Measurements from ENCODE around the gene NAT16. TPM values are rescaled to one million over a fixed set of nuclear protein-coding genes. Genes with fewer than 3 reads are reported as not detected.

NAT16 gene
- total and polyA plus RNA-seq, 8 donors: 0.04 to 0.27 (median 0.09) TPM; not detected in 2

GRCh38 chr7:101220295-101220694 is 40.2 kb upstream of the NAT16 start:
- ATAC-seq: no peak
- peaks cover 0 to 41% of the 10 kb centered on the region in 2 donors for H3K36me3 ChIP-seq
- no peaks in the 10 kb centered on the region for H3K9me3 ChIP-seq
- no peak overlapping the region for H3K27ac ChIP-seq
- H3K4me3 ChIP-seq: no peak overlapping the region
- DNase-seq: no peak
- intact Hi-C loops (cut with DNase I): no loop called here
- H3K4me1 ChIP-seq: peaks cover 22 to 48% of the 10 kb centered on the region in 2 donors
- no peaks in the 10 kb centered on the region for H3K27me3 ChIP-seq
- no peak for TF ChIP-seq CTCF (IDR thresholded peaks at IDR 0.05)

GRCh38 chr7:101218236-101219125 is 38.4 kb upstream of the NAT16 start:
- Histone ChIP-seq H3K27ac (peak overlapping the region; percentile 89 to 93), H3K27me3 (no peaks in the 10 kb centered on the region), H3K9me3 (no peaks in the 10 kb centered on the region), H3K36me3 (peaks cover 0 to 41% of the 10 kb centered on the region in 2 donors), H3K4me1 (peaks cover 22 to 55% of the 10 kb centered on the region in 2 donors), H3K4me3 (peak overlapping the region; percentile 64 to 94)
- DNase-seq (no peak), ATAC-seq (peak; percentile 3)
- intact Hi-C loops (cut with DNase I): no loop called here
- no peak for TF ChIP-seq CTCF (IDR thresholded peaks at IDR 0.05)

GRCh38 chr7:101217388-101218235 is 37.5 kb upstream of the NAT16 start, which contains the start of the genes PLOD3 and ZNHIT1:
Gene PLOD3, minus strand, starts transcription at chr7:101217581. Its CDS starts 307 bp downstream, at chr7:101217274.
Gene ZNHIT1, plus strand, starts transcription at chr7:101218165. Its CDS starts 31 bp downstream, at chr7:101218196.
- intact Hi-C loops (cut with DNase I): no loop called here
- H3K27ac ChIP-seq: peak within 1 kb of the TSS; percentile 89 to 93
- ATAC-seq: peak; percentile 96
- peak in 1 of 2 donors; percentile 43 for TF ChIP-seq CTCF (IDR thresholded peaks at IDR 0.05)
- peak within 1 kb of the TSS; percentile 64 to 94 for H3K4me3 ChIP-seq
- no peaks in the 10 kb centered on the region for H3K27me3 ChIP-seq
- peaks cover 22 to 55% of the 10 kb centered on the region in 2 donors for H3K4me1 ChIP-seq
- peak; percentile 95 to 98 (median 97) for DNase-seq
- peaks cover 0 to 41% of the 10 kb centered on the region in 2 donors for H3K36me3 ChIP-seq
- H3K9me3 ChIP-seq: no peaks in the 10 kb centered on the region

GRCh38 chr7:101216860-101217387 is 36.8 kb upstream of the NAT16 start:
- ATAC-seq: peak; percentile 8
- H3K4me1 ChIP-seq: peaks cover 22 to 55% of the 10 kb centered on the region in 2 donors
- H3K36me3 ChIP-seq: peaks cover 0 to 41% of the 10 kb centered on the region in 2 donors
- TF ChIP-seq CTCF (IDR thresholded peaks at IDR 0.05): no peak
- no peaks in the 10 kb centered on the region for H3K9me3 ChIP-seq
- DNase-seq: peak in 1 of 4 donors; percentile 41
- peak overlapping the region; percentile 64 to 94 for H3K4me3 ChIP-seq
- H3K27ac ChIP-seq: peak overlapping the region; percentile 89 to 93
- intact Hi-C loops (cut with DNase I): no loop called here
- no peaks in the 10 kb centered on the region for H3K27me3 ChIP-seq
